ENCODE data around the gene DAZAP1.
"Not testable (repeated sequence)": the region's sequence is repeated elsewhere in the genome, so short reads cannot be mapped to it uniquely, and the experiment has no call there.

DAZAP1 gene

GRCh38 chr19:1411255-1412191 lies 4.1 kb downstream of the DAZAP1 start:
- peak; percentile 68 for DNase-seq (ENCODE audit: low spot score)

DNA sequence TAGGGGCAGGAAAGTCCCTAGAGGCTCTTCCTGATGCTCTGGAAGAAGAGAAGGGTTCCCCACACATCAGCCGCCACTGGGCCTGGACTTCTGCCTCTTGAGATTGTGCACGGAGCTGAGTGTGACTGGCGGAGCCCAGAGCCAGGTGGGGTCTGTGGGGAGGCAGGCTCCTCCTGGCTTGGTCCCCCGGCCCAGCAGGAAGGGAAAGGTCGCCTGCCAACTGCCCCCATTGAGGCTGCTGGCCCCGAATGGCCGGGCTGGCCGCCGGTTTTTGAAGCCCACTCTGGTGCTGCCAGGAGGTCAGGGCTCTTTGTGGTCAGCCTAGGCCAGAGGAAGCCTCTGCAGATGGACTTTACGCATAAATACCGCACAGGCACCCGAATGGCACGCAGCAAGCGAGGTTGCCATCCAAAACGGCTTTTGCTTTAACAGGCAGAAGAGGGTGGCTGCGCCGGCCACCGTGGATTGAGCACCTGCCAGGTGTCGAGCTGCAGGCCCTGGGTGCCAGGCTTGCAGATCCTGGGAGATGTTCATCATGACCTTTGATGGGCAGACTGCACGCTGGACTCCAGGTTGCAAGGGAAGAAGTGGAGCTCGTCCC lies 5.0 kb downstream of the DAZAP1 start:
- no peak for DNase-seq (ENCODE audit: low spot score)

DNA sequence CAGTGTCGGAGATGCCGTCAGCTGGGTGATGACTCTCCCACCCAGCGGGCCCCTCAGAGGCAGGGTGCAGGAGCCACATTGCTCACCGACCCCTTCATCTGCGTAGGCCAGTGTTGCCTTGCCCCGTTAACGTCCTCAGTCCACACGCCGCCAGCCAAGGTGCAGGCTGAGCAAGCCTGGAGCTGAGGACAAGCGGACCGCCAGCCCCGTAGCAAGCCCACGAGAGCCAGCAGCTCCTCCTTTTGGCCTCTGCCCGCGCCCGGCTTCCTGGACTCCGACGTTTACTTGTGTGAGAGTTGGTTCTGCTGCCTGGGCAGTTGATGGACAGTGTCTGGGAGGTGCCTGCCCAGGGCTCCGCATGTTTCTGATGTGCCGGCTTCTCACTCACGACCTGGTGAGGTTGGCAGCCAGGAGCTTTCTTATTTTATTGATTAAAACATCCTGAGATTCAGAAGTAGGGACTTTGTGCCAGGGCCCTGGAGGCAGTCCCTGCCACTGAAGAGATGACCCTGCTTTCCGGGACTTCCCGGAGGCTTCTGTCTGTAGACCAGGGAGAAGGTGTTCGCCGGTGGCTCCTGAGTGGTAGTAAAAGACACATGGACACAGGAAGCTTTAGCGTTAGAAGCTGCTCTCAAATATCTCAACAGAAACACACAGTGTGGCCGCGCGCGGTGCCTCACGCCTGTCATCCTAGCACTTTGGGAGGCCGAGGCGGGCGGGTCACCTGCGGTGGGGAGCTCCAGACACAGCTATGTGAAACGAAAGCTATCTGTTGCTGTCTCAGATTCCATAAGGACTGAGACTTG lies 5.8 kb downstream of the DAZAP1 start:
- DNase-seq (ENCODE audit: low spot score), result no peak

DNA sequence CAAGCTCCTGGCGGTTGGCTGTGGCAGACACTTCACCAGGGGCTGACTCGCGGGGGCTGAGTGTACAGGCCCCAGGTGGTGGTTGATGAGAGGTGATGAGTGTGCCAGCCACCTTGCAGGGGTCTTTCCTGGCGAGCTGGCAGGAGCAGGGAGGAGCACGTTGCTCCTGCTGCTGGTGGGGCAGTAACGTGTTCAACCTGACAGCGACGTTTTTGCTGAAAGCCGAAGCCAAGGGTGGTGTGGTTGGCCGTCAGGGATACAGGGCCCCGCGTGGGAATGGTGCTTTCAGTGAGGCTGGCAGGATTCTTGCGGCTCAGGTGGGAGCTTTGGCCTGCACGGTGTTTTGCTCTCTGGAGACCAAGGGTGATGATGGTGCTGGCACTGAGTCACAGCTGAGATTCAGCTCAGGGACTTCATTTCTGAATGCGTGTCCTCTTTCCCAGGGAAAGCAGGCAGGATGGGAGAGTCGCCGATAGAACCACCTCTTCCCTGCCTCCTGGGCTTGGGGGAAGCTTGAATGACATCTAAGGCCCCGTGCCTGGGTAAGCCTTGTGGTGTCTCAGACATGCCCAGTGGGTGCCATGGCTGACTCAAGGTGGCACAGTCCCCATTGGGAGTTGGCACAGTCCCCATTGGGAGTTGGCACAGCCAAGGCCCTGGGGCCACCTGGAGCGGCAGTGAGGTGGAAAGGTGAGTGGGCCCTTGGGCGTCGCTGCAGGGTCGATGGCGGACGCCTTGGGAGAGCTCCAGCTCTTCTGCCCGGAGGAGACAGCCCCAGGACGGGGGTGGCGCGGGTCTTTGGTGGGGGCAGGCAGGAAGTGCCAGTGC lies 8.8 kb downstream of the DAZAP1 start:
- DNase-seq (ENCODE audit: low spot score), result no peak

DNA sequence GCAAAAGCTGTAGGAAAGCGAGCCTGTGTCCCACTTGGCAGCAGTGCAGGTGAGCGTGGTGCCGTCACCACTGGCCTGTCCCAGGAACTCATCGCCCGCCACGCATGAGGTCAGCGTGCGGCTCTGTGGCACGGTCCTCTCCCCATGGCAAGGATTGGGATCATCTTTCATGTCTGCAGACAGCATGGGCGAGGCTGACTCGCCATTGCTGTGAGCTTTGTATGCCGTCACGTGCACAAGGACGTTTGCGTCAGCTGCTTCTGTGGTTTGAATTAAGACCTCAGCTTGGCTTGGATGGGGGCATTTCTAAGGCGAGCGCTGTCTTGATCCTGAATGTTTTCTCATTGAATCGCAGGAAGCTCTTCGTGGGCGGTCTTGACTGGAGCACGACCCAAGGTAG lies 9.8 kb downstream of the DAZAP1 start:
- DNase-seq (ENCODE audit: low spot score), result no peak

DNA sequence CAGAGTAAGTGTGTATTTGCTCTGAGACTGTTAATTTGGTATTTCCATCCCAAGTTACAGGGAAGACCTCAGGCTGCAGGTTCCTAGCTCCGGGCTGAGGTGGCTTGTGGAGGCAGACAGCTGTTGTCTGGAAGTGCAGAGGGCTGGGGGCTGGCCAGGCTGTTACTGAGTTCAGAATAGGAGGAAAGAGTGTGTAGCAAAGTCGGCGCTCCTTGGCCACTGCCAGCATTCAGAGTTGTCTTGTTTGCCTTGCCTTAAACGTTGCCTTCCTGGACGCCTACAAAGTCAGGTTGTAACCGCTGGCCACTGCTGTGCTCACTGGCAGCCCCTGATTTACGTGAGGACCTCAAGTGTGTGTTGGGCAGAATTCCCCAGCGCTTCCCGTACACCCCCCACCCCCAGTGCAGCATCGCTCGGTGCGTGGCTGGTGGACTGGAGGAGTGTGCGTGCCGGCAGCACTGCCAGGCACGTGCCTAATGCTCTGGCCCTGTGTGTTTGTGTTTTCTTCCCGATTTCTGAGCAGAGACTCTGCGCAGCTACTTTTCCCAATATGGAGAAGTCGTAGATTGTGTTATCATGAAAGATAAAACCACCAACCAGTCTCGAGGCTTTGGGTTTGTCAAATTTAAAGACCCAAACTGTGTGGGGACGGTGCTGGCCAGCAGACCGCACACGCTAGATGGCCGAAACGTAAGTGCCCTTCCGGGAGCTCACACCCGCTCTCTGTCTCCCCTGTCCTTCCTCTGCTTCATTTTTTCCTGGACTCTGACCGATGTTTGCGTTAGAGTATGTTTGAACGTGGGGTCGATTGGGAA lies 10.5 kb downstream of the DAZAP1 start:
- DNase-seq (ENCODE audit: low spot score), result no peak

- no peak for DNase-seq (ENCODE audit: low spot score)
Measured at GRCh38 chr19:1418496-1418775, 11.1 kb downstream of the DAZAP1 start.

GRCh38 chr19:1418951-1419738 lies 11.8 kb downstream of the DAZAP1 start:
- DNase-seq (ENCODE audit: low spot score), result no peak

DNA sequence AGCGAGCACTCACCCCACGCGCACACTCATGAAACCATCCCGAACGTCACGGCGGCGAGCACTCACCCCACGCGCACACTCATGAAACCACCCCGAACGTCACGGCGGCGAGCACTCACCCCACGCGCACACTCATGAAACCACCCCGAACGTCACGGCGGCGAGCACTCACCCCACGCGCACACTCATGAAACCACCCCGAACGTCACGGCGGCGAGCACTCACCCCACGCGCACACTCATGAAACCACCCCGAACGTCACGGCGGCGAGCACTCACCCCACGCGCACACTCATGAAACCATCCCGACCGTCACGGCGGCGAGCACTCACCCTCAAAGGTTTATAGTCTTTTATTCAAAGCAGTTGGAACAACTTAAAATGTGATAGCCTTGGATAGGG lies 12.7 kb downstream of the DAZAP1 start:
- DNase-seq (ENCODE audit: low spot score), result not testable (repeated sequence)

- no peak for DNase-seq (ENCODE audit: low spot score)
Measured at GRCh38 chr19:1420590-1420989, 13.2 kb downstream of the DAZAP1 start.

- DNase-seq (ENCODE audit: low spot score), result no peak
Measured at GRCh38 chr19:1421218-1421957, 14.0 kb downstream of the DAZAP1 start.

GRCh38 chr19:1421958-1422305 lies 14.5 kb downstream of the DAZAP1 start:
- DNase-seq (ENCODE audit: low spot score), result no peak

DNA sequence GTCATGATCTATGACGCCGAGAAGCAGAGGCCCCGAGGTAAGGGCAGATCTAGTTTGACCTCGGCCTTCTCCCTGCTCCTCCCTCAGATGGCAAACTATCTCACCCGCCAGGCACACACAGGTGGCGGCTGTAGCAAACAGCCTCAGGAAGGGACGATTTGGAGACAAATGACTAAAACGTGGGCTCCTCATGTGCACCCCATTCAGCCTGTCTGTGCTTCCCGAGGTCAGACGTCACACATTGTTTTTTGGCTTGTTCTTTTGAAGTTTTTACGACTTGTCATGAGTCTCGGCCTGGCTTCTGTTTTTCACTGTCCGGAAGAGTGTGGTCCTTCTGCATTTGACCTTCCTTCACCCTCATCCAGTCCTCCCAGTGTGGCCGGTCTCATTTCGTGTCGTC lies 15.0 kb downstream of the DAZAP1 start:
- DNase-seq (ENCODE audit: low spot score), result no peak

- no peak for DNase-seq (ENCODE audit: low spot score)
Measured at GRCh38 chr19:1422943-1423342, 15.6 kb downstream of the DAZAP1 start.

GRCh38 chr19:1423436-1424191 lies 16.2 kb downstream of the DAZAP1 start:
- DNase-seq (ENCODE audit: low spot score), result no peak

DNA sequence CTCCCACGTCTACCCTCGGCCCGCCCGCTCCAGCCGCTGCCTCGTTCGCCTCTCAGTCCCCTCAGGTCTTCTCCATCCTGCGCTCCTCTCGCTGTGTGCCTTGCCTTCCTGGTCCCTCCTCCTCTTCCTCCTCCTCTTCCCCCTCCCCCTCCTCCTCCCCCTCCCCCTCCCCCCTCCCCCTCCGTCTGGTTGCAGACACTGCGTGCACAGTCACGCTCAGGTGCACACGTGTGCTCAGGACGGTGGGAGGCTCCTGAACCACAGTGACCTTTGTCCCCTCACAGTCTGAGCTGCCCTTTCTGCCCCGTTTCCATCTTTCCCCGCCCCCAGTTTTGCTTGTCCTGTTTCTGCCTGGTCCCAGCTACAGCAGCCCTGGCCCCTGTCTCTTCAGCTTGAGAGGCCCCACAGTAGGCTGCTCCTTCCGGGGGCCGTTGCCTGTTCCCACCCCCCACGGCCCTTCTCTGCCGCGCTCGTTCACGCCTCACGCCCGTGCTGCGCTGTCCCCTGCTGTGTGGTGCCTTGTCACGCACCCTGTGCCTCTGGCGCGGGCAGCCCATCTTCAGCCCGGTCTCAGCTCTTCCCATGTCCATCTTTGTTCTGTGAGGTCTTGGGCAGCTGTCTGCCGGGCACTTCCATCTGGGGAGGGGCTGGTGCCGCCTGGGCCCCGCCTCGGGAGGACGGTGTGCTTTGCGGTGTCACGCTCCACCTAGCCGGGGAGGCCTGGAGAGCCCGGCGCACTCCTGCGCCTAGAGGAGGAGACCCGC lies 17.0 kb downstream of the DAZAP1 start:
- no peak for DNase-seq (ENCODE audit: low spot score)

GRCh38 chr19:1425102-1425837 lies 17.9 kb downstream of the DAZAP1 start:
- no peak for DNase-seq (ENCODE audit: low spot score)

DNA sequence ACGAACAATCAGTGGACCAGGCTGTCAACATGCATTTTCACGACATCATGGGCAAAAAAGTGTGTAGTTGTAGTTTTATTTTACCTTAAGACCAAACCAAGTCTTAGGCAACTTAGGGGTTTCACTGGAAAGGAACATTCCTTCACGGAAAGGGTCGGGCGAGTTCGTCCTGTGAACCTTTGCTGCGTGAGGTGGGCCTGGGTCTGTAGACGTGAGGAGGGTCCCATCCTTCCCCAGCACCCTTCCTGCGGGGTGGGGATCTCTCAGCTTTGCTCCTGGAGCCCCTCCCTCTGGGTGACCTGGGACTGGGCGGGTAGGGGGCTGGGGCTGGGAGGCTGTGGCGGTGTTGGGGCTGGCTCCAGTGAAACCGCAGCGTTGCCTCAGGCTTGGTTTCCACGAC lies 18.5 kb downstream of the DAZAP1 start:
- no peak for DNase-seq (ENCODE audit: low spot score)
